NCI-H82 treated with DMSO at 0.1 percent for 48 hours (cell line): Measurements from ENCODE around the gene LTBP2.
A peak's percentile ranks its signal among the peaks of the same experiment; 100 is the strongest.

ENCODE experiments used
- DNase-seq: peaks from one replicate; lab custom pipeline; 2025; ENCODE audit not compliant: unreplicated experiment; lab: John Stamatoyannopoulos, UW

Gene LTBP2

DNA sequence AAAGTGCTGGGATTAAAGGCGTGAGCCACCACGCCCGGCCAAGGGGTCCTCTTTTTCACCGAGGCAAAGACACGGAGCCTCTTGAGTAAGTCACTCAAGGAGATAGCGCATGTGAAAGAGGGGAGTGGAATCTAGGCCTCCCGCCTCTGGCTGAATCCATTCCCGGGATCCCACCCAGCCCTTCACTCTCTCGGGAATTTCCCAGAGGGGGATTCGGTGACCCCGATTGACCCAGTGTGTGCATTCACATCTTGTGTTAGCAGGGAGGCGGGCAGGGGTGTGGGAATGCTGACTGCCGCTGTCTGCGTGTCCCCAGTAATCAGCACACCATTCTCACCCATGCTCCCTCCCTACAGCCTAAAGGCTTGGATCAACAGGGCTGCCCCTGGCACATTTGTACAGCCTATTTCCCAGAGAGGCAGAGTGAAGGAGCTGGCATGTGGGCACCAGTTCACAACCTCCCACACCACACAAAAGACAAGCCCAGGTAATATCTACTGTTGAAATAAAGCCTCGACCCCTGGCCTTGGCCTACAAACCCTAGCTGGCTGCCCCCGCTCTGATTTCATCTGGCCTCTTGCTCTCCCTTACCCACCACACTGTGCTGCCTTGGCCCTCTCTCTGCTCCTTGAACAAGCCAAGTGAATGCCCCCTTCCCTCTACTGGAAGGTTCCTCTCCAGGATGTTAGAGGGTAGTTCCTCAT, 1.3 kb upstream of the LTBP2 start:
- DNase-seq = no peak

DNA sequence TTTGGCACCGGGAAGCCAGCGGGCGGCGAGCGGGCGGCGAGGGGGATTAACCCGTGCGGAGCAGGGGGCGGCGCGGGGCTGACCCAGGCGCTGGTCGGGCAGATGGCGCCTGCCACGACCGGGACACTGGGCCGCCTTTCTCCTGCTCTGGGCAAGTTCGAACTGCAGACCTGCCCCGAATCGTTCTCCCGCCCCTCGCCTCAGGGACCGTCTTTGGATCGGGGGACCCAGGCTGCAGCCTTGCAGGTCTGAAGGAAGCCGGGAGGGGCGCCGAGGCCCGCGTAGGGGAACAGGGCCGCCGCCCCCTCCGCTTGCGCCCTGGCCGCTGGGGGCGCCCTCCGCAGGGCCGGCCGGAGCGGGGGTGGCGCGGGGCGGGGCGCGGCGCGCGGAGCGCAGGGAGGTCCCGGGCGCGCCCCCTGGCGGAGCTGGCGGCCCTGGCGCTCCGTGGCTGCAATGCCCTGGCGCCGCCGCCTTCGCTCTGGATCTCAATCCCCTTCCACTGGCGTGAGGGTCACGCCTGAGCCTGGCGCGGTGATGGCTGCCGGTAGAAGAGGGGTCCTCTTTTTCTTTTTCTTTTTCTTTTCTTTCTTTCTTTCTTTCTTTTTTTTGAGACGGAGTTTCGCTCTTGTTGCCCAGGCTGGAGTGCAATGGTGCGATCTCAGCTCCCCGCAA, 449 bp upstream of the LTBP2 start:
- peak; percentile 87 for DNase-seq

DNA sequence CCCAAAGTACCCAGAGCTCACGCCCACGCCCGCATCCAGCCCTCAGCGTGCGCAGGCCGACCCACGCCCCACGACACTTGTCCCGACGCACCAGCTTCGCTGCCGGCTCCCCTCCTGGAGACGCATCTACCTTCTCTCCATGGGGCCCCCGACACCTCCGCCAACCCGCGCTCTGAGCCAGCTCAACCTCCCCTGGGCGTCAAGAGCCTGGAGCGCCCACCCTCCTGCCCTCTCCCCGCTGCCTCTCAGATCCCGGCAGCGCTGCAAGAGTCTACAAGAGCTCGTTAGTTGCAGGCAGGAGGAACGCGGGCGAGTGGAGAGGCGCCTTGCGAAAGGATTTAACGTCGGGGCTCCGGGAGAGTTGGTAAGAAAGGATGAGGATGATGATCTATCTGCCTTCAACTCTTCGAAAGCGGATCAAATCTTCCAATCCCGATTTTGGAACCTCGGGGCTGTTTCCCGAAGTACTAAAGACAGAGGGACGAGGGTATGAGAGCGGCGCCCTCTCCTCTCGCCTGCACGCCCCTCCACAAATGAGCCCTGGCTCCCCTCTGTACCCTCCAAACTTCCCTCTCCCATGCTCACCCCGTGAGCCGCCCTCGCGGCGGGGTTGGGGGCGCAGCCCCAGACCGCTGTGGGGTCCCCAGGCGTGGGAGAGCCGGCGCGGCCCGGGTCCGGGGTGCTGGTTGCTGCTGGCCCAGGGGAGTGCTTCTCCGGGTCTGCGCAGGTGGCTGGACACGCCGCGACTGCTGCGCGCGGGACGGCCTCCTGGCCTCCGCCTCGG, 979 bp downstream of the LTBP2 start:
- peak; percentile 28 for DNase-seq

DNA sequence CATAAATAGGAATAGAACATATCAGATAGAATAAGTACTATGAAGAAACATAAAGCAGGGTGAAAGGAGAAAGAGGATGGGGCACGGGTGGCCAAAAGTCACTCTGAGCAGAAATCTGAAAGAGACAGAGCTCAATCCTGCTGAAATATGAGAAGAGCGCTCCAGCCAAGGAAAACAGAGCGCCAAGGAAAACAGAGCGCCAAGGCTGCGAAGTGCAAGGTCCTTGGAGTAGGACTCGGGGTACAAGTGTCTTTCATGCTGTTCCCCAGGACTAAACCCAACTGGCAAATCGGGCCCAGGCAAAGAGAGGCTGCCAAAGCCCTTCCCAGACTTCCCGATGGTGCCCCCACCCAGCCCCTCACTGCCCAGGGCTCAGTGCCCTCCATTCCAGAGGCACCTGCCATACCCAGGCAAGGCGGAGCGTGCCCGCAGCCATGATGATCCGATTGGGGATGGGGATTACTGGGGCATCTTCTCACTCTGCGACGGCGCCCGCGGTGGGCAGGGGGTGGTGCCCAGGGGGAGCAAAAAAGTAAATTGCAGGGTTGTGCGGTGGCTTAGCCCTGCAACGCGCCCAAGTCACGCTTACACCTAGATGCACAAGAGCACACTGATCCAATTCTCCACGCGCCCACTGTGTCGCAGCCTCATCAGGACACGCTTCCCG, 1.7 kb downstream of the LTBP2 start:
- no peak for DNase-seq

DNA sequence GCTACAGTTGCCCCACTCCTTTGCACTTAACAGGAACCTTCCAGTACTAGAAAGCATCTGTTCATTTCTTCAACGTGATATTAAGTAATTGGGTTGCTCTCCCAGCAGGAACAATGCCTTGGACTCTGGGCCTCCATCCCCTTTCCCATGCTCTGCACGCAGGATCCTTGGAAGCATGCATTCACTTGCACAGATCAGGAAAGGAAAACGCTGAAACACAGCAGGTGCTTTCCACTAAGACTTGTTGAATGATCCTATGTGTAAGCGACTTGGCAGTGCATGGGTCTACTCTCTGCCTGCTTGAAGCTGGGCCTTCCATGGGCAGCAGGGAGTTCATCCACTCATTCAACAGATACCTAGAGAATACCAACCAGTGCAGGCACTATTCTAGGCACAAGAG, 2.3 kb downstream of the LTBP2 start:
- DNase-seq = no peak

DNA sequence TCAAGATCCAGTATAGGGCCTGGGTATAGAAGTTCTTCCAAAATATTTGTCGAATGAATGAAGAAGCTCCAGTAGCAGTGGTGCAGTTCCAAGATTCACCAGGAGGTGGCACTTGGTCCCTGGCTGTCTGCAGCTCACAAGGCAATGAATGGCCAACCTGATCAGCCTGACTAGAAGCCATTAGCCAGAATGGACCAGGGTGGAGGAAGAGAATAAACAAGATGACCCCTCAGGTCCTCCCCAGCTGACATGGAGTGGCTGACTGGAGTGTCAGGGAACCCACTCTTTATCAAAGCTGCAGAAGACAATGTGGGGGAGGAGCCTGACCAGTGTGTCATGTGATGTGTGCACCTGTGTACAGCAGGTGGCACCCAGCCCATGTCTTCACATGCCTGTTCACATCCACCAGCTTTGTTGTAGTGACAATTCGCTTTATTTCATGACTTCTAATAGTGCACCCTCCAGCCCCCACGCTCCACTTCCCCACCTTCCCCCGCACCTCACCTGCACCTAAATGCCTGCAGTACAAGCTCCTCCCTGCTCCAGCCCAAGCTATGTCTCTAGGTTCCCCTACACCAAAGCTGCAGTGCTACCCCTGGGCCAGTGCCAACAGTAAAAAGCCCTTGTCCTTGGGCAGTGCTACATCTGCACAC, 3.0 kb downstream of the LTBP2 start:
- DNase-seq = peak; percentile 70

DNA sequence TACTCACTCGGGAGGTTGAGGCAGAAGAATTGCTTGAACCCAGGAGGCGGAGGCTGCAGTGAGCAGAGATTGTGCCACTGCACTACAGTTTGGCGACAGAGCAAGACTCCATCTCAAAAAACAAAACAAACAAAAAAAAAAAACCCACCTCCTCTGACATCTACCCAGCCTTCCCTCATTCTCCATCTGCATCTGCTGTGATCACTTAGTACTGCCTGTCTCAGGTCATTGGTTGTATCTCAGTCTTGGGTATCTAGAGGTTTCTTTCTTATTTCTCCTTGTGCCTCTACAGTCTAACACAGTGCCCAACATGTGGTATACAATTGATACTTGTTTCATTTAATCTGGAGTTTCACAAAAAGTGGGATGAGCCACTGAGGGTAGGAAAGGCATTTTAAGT, 5.3 kb downstream of the LTBP2 start:
- DNase-seq = no peak

DNA sequence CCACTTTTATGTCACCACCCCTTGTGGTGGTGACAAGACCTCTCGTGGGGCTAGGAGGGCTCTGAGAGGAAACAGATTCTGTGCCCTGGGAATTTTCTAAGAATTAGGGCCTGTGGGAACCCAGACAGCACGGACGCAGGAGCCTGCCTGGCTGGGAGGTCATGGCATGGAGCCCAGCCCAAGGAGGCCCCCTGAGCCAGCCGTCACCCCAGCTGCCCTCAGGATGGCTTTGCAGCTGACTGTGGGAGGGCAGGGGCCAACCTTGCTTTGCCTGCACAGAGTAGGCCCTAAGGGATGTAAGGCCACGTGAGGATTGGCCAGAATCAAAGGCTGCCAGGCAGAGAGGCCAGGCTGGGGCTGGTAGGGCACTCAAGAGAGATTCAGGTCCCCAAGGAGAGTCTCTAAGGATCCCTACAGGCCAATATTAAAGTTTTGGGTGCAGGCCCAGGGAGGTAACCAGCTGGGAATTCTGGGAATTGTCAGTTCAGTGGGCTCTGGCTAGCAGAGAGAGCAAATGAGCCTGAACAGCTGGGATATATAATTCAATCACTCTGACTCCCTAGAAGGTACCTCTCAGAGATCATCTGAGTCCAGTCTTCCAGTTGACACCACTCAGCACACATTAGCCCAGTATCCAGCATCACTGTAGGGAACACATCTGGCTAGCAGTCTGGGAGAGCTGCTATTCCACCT, 6.4 kb downstream of the LTBP2 start:
- DNase-seq = no peak

DNA sequence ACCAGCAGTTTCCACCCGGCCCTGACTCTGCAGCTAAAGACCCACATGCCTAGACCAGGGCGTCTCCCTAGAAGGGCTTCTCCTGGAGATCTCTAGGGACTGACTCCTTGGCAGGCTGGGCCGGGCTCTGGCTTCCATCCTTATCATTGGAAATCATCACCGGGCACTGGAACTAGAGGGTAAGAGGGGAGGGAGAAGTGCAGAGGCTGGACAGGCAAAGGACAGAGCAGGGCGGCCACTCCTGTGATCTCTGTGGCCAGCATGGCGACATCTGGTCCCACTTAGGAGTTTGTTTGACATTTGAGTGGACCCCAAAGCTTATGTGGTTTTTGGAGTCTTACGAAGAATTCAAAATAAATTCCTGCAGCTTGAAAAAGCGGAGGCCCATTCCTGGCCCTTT, 7.1 kb downstream of the LTBP2 start:
- DNase-seq = no peak

DNA sequence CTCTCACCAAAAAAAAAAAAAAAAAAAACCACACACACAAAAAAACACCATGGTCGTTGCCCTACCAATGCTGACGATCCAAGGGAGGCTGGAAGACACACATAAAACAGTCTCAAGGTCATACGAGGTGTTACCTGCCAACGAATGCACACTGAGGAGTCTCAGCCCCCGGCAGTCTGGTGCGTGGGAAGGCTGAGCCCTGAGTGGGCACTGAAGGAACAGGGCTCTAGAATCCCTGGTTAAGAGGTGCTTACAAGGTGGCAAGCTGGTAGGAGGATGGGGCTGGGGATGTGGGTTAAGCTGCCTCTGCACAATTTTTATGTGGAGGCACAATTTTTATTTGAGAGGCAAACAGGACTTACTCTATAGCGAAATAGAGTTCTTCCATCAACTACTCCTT, 7.9 kb downstream of the LTBP2 start:
- DNase-seq = no peak

DNA sequence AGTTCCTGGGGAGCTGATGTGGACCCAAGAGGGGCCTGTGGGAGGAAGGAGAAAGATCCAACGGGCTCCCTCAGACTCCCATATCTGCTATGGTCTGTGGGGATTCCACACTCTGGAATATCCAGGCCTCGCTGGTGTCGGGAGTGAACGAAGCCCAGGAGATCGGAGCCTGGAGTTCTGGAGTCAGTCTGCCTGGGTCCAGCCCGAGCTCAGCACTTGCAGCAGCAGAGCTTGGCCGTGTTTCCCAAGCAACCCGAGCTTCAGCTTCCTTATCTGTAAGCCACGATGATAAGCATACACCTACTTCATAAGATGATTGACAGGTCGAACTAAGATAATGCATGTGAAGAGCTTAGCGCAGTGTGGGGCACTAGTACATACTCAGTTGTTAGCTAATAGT, 10.1 kb downstream of the LTBP2 start:
- no peak for DNase-seq

DNA sequence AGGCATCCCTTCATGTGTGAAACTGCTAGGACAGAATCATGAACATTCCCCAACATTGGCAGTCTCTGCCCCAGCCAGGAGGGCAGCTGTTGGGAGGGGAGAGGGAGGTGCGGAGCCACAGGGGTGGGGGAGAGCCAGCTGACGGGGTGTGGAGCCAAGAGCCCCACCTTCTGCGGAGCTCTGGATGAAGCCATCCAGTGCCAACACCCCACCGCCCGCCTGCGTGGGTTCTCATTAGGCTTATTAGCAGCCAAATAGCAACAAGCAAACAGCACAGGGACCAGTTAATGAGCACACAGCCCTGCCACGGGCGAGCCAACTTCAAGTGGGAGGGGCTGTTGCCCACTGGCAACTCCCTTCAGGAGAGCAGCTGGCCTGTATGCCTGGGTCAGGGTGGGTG, 12.1 kb downstream of the LTBP2 start:
- no peak for DNase-seq

DNA sequence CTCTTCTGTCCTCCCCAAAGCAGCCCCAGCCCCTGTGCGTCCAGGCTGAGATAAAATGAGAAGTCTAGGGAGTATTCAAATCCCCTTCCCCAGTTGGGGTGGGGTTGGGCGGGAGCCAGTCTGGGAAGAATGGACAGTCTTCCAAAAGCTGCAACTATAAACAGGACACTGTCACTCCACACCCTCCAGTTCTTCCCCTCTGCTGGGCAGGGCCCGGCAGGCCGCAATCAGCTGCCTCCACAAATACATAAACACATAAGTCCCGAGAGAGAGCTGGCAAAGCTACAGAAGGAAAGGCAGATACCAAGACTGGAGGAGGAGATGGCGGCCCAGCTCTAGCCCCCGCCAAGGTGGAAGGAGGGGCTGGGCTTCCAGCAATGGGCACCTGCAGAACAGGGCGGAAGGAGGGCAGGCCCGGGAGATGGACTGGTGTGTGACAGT, 12.7 kb downstream of the LTBP2 start:
- no peak for DNase-seq

DNA sequence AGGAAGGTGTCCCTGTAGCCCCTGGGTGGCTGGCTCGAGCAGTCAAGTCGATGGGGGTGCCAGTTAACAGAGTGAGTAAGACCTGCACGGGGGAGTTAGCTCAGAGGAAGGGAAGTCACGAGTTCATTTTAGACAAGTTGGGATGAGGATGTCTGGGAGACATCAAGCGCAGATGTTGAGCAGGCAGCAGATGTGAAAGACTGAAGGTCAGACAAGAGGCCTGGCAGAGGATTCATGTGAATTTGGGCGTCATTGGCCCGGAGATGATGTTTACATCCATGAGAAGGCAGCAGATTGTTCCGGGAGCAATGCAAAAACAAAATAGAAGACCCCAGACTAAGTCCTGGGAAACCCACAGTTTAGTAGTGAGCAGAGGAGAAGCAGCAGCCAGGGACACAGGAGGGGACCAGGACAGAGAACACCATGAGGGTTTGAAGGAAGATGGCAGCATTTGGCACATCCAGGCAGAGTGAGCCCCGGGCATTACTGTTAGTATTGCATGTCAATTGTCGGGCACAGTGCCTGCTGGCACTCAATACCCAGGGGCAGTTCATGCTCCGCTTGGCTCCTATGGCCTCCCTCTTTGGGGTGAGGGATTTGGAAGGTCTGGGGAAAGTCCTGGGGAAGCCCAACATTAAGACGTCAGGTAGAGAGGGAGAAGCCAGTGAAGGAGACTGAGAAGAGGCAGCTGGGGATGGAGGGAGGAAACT, 15.1 kb downstream of the LTBP2 start:
- no peak for DNase-seq

DNA sequence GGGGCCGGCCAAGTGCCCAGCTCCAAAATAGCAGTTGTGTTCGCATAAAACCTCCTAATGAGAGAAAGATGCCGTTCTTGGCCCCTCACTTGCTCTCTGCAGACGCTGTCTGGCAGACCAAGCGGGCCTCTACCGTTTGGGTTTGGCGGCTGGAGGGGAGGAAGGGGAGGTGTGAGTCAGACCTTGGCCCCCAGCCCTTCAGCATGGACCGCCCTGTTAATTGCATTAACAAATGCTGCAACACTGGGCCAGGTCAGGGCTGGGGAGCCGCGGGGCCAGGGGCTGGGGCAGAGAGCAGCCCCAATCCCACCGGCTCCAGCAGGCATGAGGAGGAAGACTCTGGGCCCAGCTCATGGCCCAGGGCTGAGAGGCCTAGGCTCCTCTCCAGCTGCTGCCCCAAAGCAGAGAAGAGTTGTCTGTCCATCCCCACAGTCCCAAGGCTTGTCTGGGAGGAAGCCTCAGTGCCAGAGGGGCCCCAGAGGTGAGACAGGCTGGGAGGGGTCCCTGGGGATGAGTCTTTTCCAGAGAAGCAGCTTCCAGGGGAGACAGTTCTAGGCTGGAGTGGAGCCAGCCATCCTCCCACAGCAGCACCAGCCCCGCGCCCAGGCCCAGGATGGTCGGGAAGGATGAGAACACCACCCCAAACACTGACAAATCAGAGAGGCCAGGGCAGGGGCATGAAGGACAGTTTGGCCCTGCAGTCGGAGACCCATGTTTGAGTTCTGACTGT, 16.9 kb downstream of the LTBP2 start:
- DNase-seq = no peak

DNA sequence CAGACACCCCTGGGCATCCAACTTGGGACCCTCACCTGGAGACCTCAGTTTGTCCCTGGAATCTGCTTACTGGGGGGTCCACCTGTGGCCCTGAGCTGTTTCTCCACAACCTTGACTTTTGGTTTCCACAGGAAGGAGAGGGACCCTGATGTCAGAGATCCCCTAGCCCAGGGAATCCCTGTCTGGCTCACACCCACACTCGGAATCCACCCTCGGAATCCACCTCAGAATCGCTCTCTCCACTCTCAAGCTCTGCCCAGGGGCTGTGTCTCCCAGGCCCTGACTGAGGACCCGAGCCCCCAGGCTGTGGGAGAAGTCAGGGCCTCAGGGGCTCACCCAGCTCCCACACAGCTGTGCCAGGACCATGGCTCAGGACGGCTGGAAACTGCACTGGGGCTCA, 17.4 kb downstream of the LTBP2 start:
- DNase-seq = no peak

DNA sequence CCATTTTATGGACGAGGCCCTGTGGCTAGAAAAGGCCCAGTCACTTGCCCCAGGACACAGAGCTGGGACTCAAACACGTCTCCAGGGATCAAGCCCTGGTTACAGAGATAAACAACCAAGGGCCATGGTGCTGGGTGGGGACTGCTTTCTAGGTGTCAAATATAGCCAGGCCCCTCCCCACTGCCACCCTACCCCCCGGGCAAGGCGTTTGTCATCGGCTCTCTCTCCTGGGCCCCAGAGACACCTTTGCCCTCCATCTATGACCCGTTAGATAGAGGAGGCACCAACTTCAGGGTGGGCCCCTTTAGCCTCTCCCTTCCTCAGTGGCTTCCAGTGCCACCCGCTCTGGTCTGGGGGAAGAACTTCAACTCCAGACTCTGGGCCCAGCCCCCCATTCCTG, 18.0 kb downstream of the LTBP2 start:
- DNase-seq = no peak

DNA sequence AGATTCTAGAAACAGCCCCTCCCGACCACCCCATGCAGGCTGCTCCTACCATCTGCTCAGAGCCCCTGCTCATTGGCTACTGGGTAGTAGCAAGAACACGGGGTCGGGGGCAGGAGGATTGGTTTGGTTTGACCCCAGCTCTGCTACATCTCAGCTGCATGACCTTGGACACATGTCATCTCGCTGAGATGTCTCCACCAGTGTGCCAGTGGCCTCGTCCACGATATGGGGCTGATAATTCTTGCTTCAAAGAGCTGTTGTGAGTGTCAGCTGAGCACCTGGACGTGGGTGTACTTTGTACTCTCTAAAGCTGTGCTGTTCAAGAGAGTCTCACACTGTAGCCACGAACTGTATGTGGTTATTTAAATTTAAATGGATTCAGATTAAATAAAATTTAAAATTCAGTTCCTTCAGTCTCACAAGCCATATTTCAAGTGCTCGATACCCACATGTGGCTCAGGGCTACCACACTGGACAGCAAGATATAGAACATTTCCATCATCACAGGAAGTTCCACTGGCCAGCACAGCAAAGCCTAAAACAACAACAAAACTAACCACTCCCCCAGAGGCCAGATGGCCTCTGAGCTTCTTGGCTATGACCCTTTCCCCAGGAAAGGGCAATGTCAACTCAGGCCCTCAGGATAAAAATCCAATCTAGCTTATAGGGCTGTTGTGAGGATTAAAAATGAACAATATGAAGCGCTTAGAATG, 18.6 kb downstream of the LTBP2 start:
- DNase-seq = peak; percentile 15
